K562 (cell line): ENCODE data around the gene PRKAR1B. TPM values are rescaled to one million over a fixed set of nuclear protein-coding genes. Genes with fewer than 3 reads are reported as not detected.

Experiments used
- ATAC-seq: fragments of 200-7000 bp; cut with Tn5 transposase; 3 replicates; pipeline ENCODE4 v1.9.1; 2020; ENCODE audit warnings: moderate library complexity
- BruUV-seq: library from RNA; stranded (reverse); fragments of 400-500 nt; replicated peaks from 2 replicates; lab custom pipeline; 2021; lab: Mats Ljungman, UMichigan
- CTCF ChIA-PET: fragments of 300-600 bp; formaldehyde crosslinking; extraction: SDS; loops from one replicate; lab custom pipeline; 2021; ENCODE audit warnings: low intra/inter-chr PET ratio; lab: Yijun Ruan, JAX
- POLR2A ChIA-PET: fragments of 300-600, 350-650 bp; sonication (Branson Sonifier 250); formaldehyde crosslinking; extraction: SDS; loops from one replicate; lab custom pipeline; 2021; ENCODE audit warnings: antibody characterized with exemption, inconsistent platforms; lab: Yijun Ruan, JAX
- DNase-seq, 4 experiments: peaks; one replicate each; pipeline versions ENCODE4 v3.0.0 to v3.0.0-alpha.2; 2011 to 2018; ENCODE audit warnings: low spot score in 3 of 4, mixed read lengths in 3 of 4; ENCODE audit errors: extremely low read depth in 1 of 4
- FAIRE-seq: peaks from 2 replicates; lab custom pipeline; 2011; peaks lifted over from hg19 to GRCh38; lab: Jason Lieb, UNC
- H2AFZ ChIP-seq: 2 replicates; pipeline ENCODE4 v1.6.0; 2011; ENCODE audit warnings: low read depth, low read length, control low read depth, inconsistent platforms
- H3K27ac ChIP-seq: fragments of 200-600 bp; 3 replicates; pipeline ENCODE4 v1.8.0; 2011; ENCODE audit warnings: low read depth, mild to moderate bottlenecking, control low read depth, inconsistent platforms, low read length, moderate library complexity, mixed read lengths; ENCODE audit errors: extremely low read depth
- H3K27me3 ChIP-seq, 2 experiments: fragments of 300-600 bp in 1 of 2; 2 replicates in 1 of 2; 3 replicates in 1 of 2; pipeline versions ENCODE4 v1.6.0 to v1.8.0; 2011; ENCODE audit warnings: inconsistent platforms in 2 of 2, low read length in 2 of 2, mild to moderate bottlenecking in 1 of 2, mixed read lengths in 1 of 2, moderate library complexity in 1 of 2; ENCODE audit not compliant: control insufficient read depth in 2 of 2, insufficient read depth in 2 of 2
- H3K36me3 ChIP-seq: fragments of 300-600 bp; 3 replicates; pipeline ENCODE4 v1.8.0; 2011; ENCODE audit warnings: mild to moderate bottlenecking, low read length, inconsistent platforms; ENCODE audit not compliant: control insufficient read depth, insufficient read depth
- H3K4me1 ChIP-seq, 2 experiments: fragments of 200-600 bp in 1 of 2; replicated peaks in 1 of 2; 2 replicates in 1 of 2; 3 replicates in 1 of 2; pipeline versions ENCODE4 v1.5.1 to v1.8.0; 2011; ENCODE audit warnings: inconsistent platforms in 2 of 2, low read length in 2 of 2, mild to moderate bottlenecking in 1 of 2, mixed read lengths in 1 of 2, moderate library complexity in 1 of 2; ENCODE audit not compliant: control insufficient read depth in 2 of 2, insufficient read depth in 2 of 2
- H3K4me2 ChIP-seq: 2 replicates; pipeline ENCODE4 v1.6.1; 2011; ENCODE audit warnings: low read length, control low read depth, inconsistent platforms, mixed read lengths; ENCODE audit not compliant: insufficient read depth
- H3K4me3 ChIP-seq: fragments of 200-600 bp; sonication (generic), shearing (Covaris generic); 2 replicates; pipeline ENCODE4 v1.5.1; 2016; ENCODE audit warnings: control low read depth, inconsistent platforms
- H3K79me2 ChIP-seq: fragments of 200-600 bp; 3 replicates; pipeline ENCODE4 v1.8.0; 2011; ENCODE audit warnings: low read length, inconsistent platforms; ENCODE audit not compliant: control insufficient read depth, insufficient read depth
- H3K9ac ChIP-seq, 2 experiments: 2 replicates each; pipeline versions ENCODE4 v1.6.0 to v1.6.1; 2011; ENCODE audit warnings: low read depth in 2 of 2, low read length in 2 of 2, control low read depth in 1 of 2, inconsistent platforms in 1 of 2, mild to moderate bottlenecking in 1 of 2, mixed read lengths in 1 of 2; ENCODE audit not compliant: insufficient read depth in 1 of 2
- H3K9me1 ChIP-seq: one replicate; pipeline ENCODE4 v1.6.0; 2011; ENCODE audit warnings: inconsistent platforms, mild to moderate bottlenecking, low read length, moderate library complexity; ENCODE audit not compliant: control insufficient read depth, insufficient read depth
- H3K9me3 ChIP-seq: replicated peaks from 2 replicates; pipeline ENCODE4 v1.5.1; 2011; ENCODE audit warnings: low read depth, low read length, inconsistent platforms; ENCODE audit not compliant: control insufficient read depth, insufficient read depth
- H4K20me1 ChIP-seq: replicated peaks from 2 replicates; pipeline ENCODE4 v1.6.1; 2011; ENCODE audit warnings: low read length, inconsistent platforms, mixed read lengths; ENCODE audit not compliant: control insufficient read depth, insufficient read depth
- CBFB ChIP-seq: sonication (generic); formaldehyde crosslinking; IDR thresholded peaks from 2 replicates; pipeline ENCODE4 v1.4.0; 2020; ENCODE audit warnings: mild to moderate bottlenecking, missing genetic modification reagents
- CHD1 ChIP-seq: fragments of 200-600 bp; sonication (generic); IDR thresholded peaks from one replicate; pipeline ENCODE4 v1.6.1; 2012; ENCODE audit warnings: mild to moderate bottlenecking, moderate library complexity, low read length, inconsistent platforms
- EGR1 ChIP-seq: fragments of 450-650 bp; conservative IDR thresholded peaks from 2 replicates; pipeline ENCODE4 v1.6.1; 2017; ENCODE audit warnings: mild to moderate bottlenecking
- ELF4 ChIP-seq: fragments of 450-650 bp; formaldehyde crosslinking; IDR thresholded peaks from 2 replicates; pipeline ENCODE4 v1.4.0; 2022; ENCODE audit warnings: missing genetic modification characterization
- KAT7 ChIP-seq: sonication (generic); formaldehyde crosslinking; IDR thresholded peaks from 2 replicates; pipeline ENCODE4 v1.8.0; 2022; ENCODE audit warnings: missing genetic modification reagents, mild to moderate bottlenecking, borderline replicate concordance
- NFIC ChIP-seq: fragments of 450-650 bp; IDR thresholded peaks from 2 replicates; pipeline ENCODE4 v1.6.1; 2017; ENCODE audit warnings: mild to moderate bottlenecking, inconsistent platforms
- SMAD2 ChIP-seq: fragments of 150-350 bp; IDR thresholded peaks from 2 replicates; pipeline ENCODE4 v1.6.1; 2014; ENCODE audit warnings: low read depth, mild to moderate bottlenecking, low read length
- TEAD2 ChIP-seq: fragments of 450-650 bp; IDR thresholded peaks from 2 replicates; pipeline ENCODE4 v1.6.1; 2016; ENCODE audit warnings: missing genetic modification characterization, control low read depth, missing compliant biosample characterization
- ZBTB7A ChIP-seq: IDR thresholded peaks from 2 replicates; pipeline ENCODE4 v1.6.1; 2011; ENCODE audit warnings: low read depth, mild to moderate bottlenecking, low read length, moderate library complexity, borderline replicate concordance; ENCODE audit not compliant: control insufficient read depth
- ZNF431 ChIP-seq: sonication (generic); formaldehyde crosslinking; IDR thresholded peaks from 2 replicates; pipeline ENCODE4 v1.8.0; 2022; ENCODE audit warnings: mild to moderate bottlenecking, missing genetic modification reagents
- WGBS: fragments of 100-300 bp; shearing (Covaris generic); methylation state at CpG from one replicate; pipeline ENCODE4 v1.1.6; 2016; ENCODE audit warnings: low coverage, mixed read lengths; ENCODE audit not compliant: insufficient coverage; ENCODE audit errors: missing lambda C conversion rate; 5-methylcytosine and 5-hydroxymethylcytosine counted together
- in situ Hi-C: fragments of 300-500 bp; cut with MboI; formaldehyde crosslinking; loops from 4 replicates; pipeline ENCODE4 v1.15.0; 2018; ENCODE audit warnings: inconsistent platforms, mixed read lengths
- intact Hi-C: fragments of 100-400 bp; cut with micrococcal nuclease; formaldehyde crosslinking; loops from 2 replicates; pipeline ENCODE4 v1.14.2; 2022
- polyA plus RNA-seq, 8 experiments: library from polyadenylated mRNA; depleted of rRNA in 4 of 8; stranded (reverse) in 5 of 8; unstranded in 3 of 8; fragments of >200 nt; fragmentation: Nextera tagmentation in 2 of 8; fragmentation: Illumina TruSeq in 1 of 8; extraction: Ambion mirVana in 2 of 8; extraction: Trizol in 1 of 8; gene quantifications; 2 replicates each; pipeline versions ENCODE4 v1.2.1 to v1.2.3, GENCODE V29; 2011 to 2014; ENCODE audit warnings: inconsistent platforms in 1 of 8, missing spikeins in 1 of 8
- total RNA-seq, 7 experiments: library from RNA; depleted of rRNA in 6 of 7; stranded (reverse); fragments of >200 nt in 6 of 7; fragmentation: Illumina TruSeq in 2 of 7; extraction: Trizol in 2 of 7; gene quantifications; 2 replicates each; pipeline versions ENCODE4 v1.2.1 to v1.2.3, GENCODE V29; 2011 to 2021; ENCODE audit warnings: low replicate concordance in 1 of 7
- TF ChIP-seq, protein P1 (sequence below): fragments of 250-450 bp; sonication (Bioruptor Pico); IDR thresholded peaks from 2 replicates; pipeline ENCODE4 v1.5.0; 2021; ENCODE audit warnings: mild to moderate bottlenecking, borderline replicate concordance
- TF ChIP-seq, protein P2 (sequence below): fragments of 450-650 bp; IDR thresholded peaks from 2 replicates; pipeline ENCODE4 v1.6.1; 2016; ENCODE audit warnings: antibody characterized with exemption
- TF ChIP-seq, protein P3 (sequence below): sonication (generic); formaldehyde crosslinking; IDR thresholded peaks from 2 replicates; pipeline ENCODE4 v1.8.0; 2022; ENCODE audit warnings: mild to moderate bottlenecking, missing genetic modification reagents

Gene PRKAR1B
- total and polyA plus RNA-seq, 9 of the 15 experiments (the other 6 are each of a cell fraction or from before 2014, with no cell fraction given), result 0.99 to 30.5 (median 12.7) TPM

DNA sequence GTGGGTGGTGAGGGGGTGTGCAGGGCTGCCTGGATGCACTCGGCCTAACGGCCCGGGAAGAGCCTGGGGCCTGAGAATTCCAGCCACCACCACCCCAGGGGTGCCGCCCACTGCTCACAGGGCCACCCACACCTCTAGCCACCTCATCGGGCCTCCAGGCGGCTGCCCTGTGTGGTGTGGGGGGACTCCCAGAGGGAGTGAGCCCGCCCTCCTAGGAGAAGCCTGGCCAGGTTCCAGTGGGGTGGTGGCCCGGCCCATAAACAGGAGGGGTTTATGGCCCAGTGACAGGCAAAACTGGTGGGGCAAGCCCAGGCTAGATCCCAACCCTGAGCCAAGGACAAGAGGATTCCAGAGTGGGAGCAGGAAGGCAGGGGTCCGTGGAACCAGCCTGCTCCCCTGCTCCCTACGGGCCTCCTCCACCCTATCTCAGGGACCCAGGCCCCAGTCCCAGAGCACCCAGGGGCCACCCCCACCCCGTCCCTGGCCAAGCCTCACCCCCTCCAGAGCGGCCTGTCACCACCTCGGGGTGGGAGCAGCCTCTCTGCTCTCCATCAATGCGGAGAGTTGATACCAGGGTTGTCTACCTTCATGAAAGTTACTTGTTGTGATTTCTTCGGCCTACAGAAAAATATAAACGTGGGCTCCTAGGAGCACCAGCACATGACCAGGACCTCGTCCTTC, 187.2 kb downstream of the PRKAR1B start:
- Histone ChIP-seq H3K27me3 (0 out of 5 replicates have a peak, but pooled peaks cover 0 to 1% of the 10 kb centered on the region in 2 experiments), H3K79me2 (no peaks in the 10 kb centered on the region), H3K4me1 (peaks cover 5 to 56% of the 10 kb centered on the region in 2 experiments; a peak in 4 of 5 replicates), H3K36me3 (no peaks in the 10 kb centered on the region), H3K9me1 (no peaks in the 10 kb centered on the region), H4K20me1 (no peaks in the 10 kb centered on the region), H2AFZ (no peak overlapping the region), H3K27ac (no peak overlapping the region), H3K4me2 (no peak overlapping the region), H3K4me3 (no peak overlapping the region), H3K9me3 (no peaks in the 10 kb centered on the region), H3K9ac (peak overlapping the region in 1 of 2 experiments; percentile 13; a peak in 1 of 4 replicates)
- in situ Hi-C loops (no loop called here), intact Hi-C loops (no loop called here)
- FAIRE-seq, result peak; percentile 62
- WGBS, result 54% methylated on average over 12 of the region's 17 CpGs
- no peak for TF ChIP-seq TEAD2 (tag)
- TF ChIP-seq KAT7 (CRISPR knock-in tag), result no peak
- TF ChIP-seq CBFB, result no peak
- no peak for TF ChIP-seq CHD1
- TF ChIP-seq SMAD2, result no peak
- TF ChIP-seq ZNF431 (CRISPR knock-in tag), result no peak
- TF ChIP-seq EGR1, result peak; percentile 71
- TF ChIP-seq ZBTB7A, result peak; percentile 20; the same call in 1 of the 2 replicates
- TF ChIP-seq, protein P1, sequence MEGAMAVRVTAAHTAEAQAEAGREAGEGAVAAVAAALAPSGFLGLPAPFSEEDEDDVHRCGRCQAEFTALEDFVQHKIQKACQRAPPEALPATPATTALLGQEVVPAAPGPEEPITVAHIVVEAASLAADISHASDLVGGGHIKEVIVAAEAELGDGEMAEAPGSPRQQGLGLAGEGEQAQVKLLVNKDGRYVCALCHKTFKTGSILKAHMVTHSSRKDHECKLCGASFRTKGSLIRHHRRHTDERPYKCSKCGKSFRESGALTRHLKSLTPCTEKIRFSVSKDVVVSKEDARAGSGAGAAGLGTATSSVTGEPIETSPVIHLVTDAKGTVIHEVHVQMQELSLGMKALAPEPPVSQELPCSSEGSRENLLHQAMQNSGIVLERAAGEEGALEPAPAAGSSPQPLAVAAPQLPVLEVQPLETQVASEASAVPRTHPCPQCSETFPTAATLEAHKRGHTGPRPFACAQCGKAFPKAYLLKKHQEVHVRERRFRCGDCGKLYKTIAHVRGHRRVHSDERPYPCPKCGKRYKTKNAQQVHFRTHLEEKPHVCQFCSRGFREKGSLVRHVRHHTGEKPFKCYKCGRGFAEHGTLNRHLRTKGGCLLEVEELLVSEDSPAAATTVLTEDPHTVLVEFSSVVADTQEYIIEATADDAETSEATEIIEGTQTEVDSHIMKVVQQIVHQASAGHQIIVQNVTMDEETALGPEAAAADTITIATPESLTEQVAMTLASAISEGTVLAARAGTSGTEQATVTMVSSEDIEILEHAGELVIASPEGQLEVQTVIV (CRISPR knock-in tag), result no peak
- no peak for TF ChIP-seq ELF4 (CRISPR knock-in tag)
- TF ChIP-seq, protein P2, sequence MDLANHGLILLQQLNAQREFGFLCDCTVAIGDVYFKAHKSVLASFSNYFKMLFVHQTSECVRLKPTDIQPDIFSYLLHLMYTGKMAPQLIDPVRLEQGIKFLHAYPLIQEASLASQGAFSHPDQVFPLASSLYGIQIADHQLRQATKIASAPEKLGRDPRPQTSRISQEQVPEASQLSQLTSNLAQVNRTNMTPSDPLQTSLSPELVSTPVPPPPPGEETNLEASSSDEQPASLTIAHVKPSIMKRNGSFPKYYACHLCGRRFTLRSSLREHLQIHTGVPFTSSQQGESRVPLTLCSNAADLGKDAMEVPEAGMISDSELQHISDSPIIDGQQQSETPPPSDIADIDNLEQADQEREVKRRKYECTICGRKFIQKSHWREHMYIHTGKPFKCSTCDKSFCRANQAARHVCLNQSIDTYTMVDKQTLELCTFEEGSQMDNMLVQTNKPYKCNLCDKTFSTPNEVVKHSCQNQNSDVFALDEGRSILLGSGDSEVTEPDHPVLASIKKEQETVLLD, result no peak
- TF ChIP-seq, protein P3, sequence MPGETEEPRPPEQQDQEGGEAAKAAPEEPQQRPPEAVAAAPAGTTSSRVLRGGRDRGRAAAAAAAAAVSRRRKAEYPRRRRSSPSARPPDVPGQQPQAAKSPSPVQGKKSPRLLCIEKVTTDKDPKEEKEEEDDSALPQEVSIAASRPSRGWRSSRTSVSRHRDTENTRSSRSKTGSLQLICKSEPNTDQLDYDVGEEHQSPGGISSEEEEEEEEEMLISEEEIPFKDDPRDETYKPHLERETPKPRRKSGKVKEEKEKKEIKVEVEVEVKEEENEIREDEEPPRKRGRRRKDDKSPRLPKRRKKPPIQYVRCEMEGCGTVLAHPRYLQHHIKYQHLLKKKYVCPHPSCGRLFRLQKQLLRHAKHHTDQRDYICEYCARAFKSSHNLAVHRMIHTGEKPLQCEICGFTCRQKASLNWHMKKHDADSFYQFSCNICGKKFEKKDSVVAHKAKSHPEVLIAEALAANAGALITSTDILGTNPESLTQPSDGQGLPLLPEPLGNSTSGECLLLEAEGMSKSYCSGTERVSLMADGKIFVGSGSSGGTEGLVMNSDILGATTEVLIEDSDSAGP, result no peak
- TF ChIP-seq NFIC, result peak; percentile 66
- POLR2A ChIA-PET, result no interaction called here
- CTCF ChIA-PET, result no interaction called here
- peak; percentile 38 for ATAC-seq
- no TSS peak for BruUV-seq
- peak in 3 of 4 experiments; percentile 57 to 76 (median 72) for DNase-seq
